Measurements from ENCODE around the gene MRAS. TPM values are rescaled to one million over a fixed set of nuclear protein-coding genes. Genes with fewer than 3 reads are reported as not detected.

Gene MRAS
- total RNA-seq, 1 donor from 2014 or later, result 35.0 TPM

DNA sequence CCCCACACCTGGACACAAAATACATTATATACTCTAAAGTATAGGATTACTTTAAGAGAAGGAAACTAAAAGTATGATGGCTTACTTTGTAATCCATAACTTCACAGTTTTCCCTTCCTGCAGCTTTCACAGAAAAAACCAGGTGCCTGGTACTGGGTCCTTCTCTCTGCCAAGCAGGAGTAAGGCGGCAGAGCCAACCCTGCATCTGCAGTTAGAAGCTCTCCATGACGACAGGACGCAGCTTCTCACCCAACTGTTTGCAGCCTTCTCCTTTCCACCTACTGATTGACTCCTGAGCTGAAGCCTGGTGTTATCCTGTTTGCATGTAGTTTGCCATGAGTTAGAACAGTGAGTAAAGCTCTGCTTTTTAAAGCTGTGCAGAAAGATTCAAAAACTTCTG lies 6.7 kb downstream of the MRAS start:
- TF ChIP-seq, protein P1, sequence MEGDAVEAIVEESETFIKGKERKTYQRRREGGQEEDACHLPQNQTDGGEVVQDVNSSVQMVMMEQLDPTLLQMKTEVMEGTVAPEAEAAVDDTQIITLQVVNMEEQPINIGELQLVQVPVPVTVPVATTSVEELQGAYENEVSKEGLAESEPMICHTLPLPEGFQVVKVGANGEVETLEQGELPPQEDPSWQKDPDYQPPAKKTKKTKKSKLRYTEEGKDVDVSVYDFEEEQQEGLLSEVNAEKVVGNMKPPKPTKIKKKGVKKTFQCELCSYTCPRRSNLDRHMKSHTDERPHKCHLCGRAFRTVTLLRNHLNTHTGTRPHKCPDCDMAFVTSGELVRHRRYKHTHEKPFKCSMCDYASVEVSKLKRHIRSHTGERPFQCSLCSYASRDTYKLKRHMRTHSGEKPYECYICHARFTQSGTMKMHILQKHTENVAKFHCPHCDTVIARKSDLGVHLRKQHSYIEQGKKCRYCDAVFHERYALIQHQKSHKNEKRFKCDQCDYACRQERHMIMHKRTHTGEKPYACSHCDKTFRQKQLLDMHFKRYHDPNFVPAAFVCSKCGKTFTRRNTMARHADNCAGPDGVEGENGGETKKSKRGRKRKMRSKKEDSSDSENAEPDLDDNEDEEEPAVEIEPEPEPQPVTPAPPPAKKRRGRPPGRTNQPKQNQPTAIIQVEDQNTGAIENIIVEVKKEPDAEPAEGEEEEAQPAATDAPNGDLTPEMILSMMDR (IDR thresholded peaks at IDR 0.05; ENCODE audit: insufficient read depth, low read length, poor library complexity, severe bottlenecking), result no peak
- Histone ChIP-seq H3K4me3 (ENCODE audit: low read depth, low read length) (no peak overlapping the region), H3K36me3 (ENCODE audit: control insufficient read depth, insufficient read depth, low read length) (no peaks in the 10 kb centered on the region), H3K27me3 (ENCODE audit: control insufficient read depth, insufficient read depth, low read length) (no peaks in the 10 kb centered on the region)
- no peak for DNase-seq (ENCODE audit: low read depth)

DNA sequence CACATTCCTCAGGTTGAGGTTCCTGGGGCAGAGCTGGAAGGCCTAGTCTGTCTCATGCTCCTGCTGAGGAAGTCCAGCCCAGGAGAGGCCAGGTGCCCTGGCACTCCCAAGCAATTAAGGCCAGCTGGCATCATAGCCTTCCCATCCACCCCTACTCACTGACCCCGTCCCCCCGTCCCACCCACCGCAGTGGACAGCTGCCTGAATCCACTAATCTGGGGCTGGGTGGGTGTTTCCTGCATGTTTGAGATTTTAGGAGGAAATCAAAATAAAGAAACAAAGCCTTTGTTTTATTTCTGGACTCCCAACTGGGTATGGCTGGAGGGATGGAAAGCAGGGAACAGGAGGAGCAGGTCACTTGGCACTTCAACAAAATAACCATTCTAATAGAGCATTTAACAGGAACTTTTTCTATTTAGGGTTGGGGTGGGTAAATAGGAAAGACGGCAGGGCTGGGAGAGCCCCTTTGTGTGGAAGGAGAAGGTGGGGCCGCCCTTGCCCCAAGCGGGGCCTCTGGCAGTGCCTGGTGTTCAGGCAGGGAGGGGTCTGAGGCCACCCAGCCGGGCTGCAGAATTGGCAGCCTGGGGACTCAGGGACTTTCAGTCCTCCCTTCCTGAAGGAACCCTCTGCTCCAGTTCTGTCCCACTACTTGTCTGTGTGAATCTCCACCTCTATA lies 8.5 kb downstream of the MRAS start:
- TF ChIP-seq, protein P1 (IDR thresholded peaks at IDR 0.05; ENCODE audit: insufficient read depth, low read length, poor library complexity, severe bottlenecking), result no peak
- no peaks in the 10 kb centered on the region for H3K36me3 ChIP-seq (ENCODE audit: control insufficient read depth, insufficient read depth, low read length)
- H3K27me3 ChIP-seq (ENCODE audit: control insufficient read depth, insufficient read depth, low read length), result no peaks in the 10 kb centered on the region
- no peak overlapping the region for H3K4me3 ChIP-seq (ENCODE audit: low read depth, low read length)
- no peak for DNase-seq (ENCODE audit: low read depth)

- DNase-seq (ENCODE audit: low read depth), result no peak
- TF ChIP-seq, protein P1 (IDR thresholded peaks at IDR 0.05; ENCODE audit: insufficient read depth, low read length, poor library complexity, severe bottlenecking), result no peak
- Histone ChIP-seq H3K36me3 (ENCODE audit: control insufficient read depth, insufficient read depth, low read length) (no peaks in the 10 kb centered on the region), H3K4me3 (ENCODE audit: low read depth, low read length) (no peak overlapping the region), H3K27me3 (ENCODE audit: control insufficient read depth, insufficient read depth, low read length) (no peaks in the 10 kb centered on the region)
These were observed 11.0 kb downstream of the MRAS start for GRCh38 chr3:138359148-138359918.

DNA sequence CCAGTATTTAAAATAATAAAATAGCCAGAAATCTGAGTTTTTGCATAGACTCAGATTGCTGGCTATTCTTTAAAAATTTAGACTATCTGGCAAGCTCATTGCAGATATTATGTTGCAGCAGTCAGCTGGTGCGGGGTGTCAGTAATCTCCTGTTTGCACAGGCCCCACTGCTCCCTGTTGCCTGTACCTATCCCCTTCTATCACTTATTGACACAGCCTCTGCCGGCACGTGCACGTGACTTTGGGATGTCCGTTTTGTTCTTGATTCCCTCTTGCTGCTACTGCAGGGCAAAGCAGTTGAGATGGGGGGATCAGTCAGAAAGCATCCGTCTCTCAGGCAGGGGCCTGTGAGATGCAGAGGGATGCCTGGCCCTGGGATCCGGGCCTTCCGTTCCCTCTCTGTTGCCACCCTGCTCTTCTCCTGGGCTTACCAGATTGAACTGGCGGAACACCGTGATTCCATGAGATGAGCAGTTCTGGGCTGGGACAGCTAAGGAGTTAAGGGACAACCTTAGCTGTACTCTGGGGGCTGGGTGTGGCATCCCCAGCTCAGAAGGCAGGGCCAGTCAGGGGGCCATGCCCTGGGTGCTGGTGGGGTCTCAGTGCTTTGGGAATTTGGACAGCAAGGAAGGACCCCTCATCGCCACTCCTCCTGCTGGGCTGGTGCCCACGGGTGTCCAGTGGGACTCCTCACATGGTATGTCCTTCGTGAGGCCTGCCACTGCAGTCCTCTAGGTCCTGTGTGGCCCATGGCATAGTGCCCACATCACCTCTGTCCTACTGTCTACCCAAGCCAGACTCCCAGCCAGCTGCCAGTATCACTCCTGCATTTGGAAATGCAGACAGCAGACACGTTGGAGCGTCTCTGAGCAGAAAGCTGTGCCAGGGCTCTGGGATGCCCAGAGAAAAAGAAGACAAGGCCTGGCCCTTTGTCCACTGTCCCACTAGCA lies 11.8 kb downstream of the MRAS start:
- Histone ChIP-seq H3K27me3 (ENCODE audit: control insufficient read depth, insufficient read depth, low read length) (no peaks in the 10 kb centered on the region), H3K36me3 (ENCODE audit: control insufficient read depth, insufficient read depth, low read length) (no peaks in the 10 kb centered on the region), H3K4me3 (ENCODE audit: low read depth, low read length) (no peak overlapping the region)
- no peak for DNase-seq (ENCODE audit: low read depth)
- TF ChIP-seq, protein P1 (IDR thresholded peaks at IDR 0.05; ENCODE audit: insufficient read depth, low read length, poor library complexity, severe bottlenecking), result no peak

GRCh38 chr3:138360869-138361525 lies 12.6 kb downstream of the MRAS start:
- Histone ChIP-seq H3K27me3 (ENCODE audit: control insufficient read depth, insufficient read depth, low read length) (no peaks in the 10 kb centered on the region), H3K4me3 (ENCODE audit: low read depth, low read length) (no peak overlapping the region), H3K36me3 (ENCODE audit: control insufficient read depth, insufficient read depth, low read length) (no peaks in the 10 kb centered on the region)
- no peak for DNase-seq (ENCODE audit: low read depth)
- TF ChIP-seq, protein P1 (IDR thresholded peaks at IDR 0.05; ENCODE audit: insufficient read depth, low read length, poor library complexity, severe bottlenecking), result no peak
